Heart left ventricle (tissue), 16 donors: ENCODE measurements around the gene NXN. TPM values are rescaled to one million over a fixed set of nuclear protein-coding genes. Genes with fewer than 3 reads are reported as not detected.
"Not testable (repeated sequence)": the region's sequence is repeated elsewhere in the genome, so short reads cannot be mapped to it uniquely, and the experiment has no call there.

Experiments used
- ATAC-seq, 4 donors: fragments of 200-7000 bp; cut with Tn5 transposase; one replicate each; pipeline ENCODE4 v1.9.1; 2020 to 2022; ENCODE audit warnings: moderate library complexity in 4 of 4, mild to moderate bottlenecking in 3 of 4, moderate number of reproducible peaks in 1 of 4
- DNase-seq, 5 donors: peaks; one replicate each; pipeline ENCODE4 v3.0.0-alpha.2; 2020
- H3K27ac ChIP-seq, 12 donors: fragments of 200-600 bp; sonication (generic) in 4 of 12; one replicate each; pipeline versions ENCODE4 v1.5.0 to v1.8.0; 2016 to 2022; ENCODE audit warnings: mild to moderate bottlenecking in 2 of 12
- H3K27me3 ChIP-seq, 9 donors: fragments of 200-600 bp; sonication (generic) in 2 of 9; one replicate each; pipeline versions ENCODE4 v1.5.1 to v1.8.0; 2016 to 2022; ENCODE audit warnings: mild to moderate bottlenecking in 3 of 9
- H3K36me3 ChIP-seq, 9 donors: fragments of 200-600 bp; sonication (generic) in 2 of 9; one replicate each; pipeline versions ENCODE4 v1.5.0 to v1.8.0; 2018 to 2022; ENCODE audit warnings: mild to moderate bottlenecking in 2 of 9
- H3K4me1 ChIP-seq, 12 donors: fragments of 200-600 bp; sonication (generic) in 4 of 12; one replicate each; pipeline versions ENCODE4 v1.5.0 to v1.8.0; 2016 to 2022; ENCODE audit warnings: mild to moderate bottlenecking in 3 of 12
- H3K4me3 ChIP-seq, 12 donors: fragments of 200-600 bp; sonication (generic) in 4 of 12; one replicate each; pipeline versions ENCODE4 v1.5.0 to v1.8.0; 2017 to 2022; ENCODE audit warnings: mild to moderate bottlenecking in 9 of 12, moderate library complexity in 4 of 12
- H3K9me3 ChIP-seq, 12 donors: fragments of 200-600 bp; sonication (generic) in 4 of 12; one replicate each; pipeline versions ENCODE4 v1.5.0 to v1.8.0; 2016 to 2022; ENCODE audit warnings: mild to moderate bottlenecking in 1 of 12
- POLR2A ChIP-seq, 2 donors: fragments of 450-650 bp; IDR thresholded peaks; one replicate each; pipeline ENCODE4 v1.6.1; 2017; ENCODE audit warnings: antibody characterized with exemption in 2 of 2, mild to moderate bottlenecking in 2 of 2, moderate library complexity in 2 of 2
- WGBS, 4 donors: extraction: QIAGEN DNeasy Blood & Tissue Kit in 2 of 4; methylation state at CpG; one replicate each; pipeline versions ENCODE4 v1.1.5 to v1.1.7; 2013 to 2018; 5-methylcytosine and 5-hydroxymethylcytosine counted together
- intact Hi-C, 10 donors: fragments of 100-400 bp; cut with DNase I; formaldehyde crosslinking; loops; one replicate each; pipeline versions ENCODE4 v1.11.1 to v1.14.2; 2022
- polyA plus RNA-seq, 2 donors: library from polyadenylated mRNA; stranded (reverse); fragments of 200-250 nt; gene quantifications; one replicate each; pipeline ENCODE4 v1.2.3, GENCODE V29; 2013
- total RNA-seq, 9 donors: library from RNA; depleted of rRNA in 2 of 9; stranded (reverse); fragments of >200 nt in 2 of 9; fragmentation: NEBNext Ultra II Directional in 3 of 9; extraction: Animal tissue kit (Norgen Biotek cat#: 25700) in 3 of 9; gene quantifications; one replicate each; pipeline versions ENCODE4 v1.1.0 to v1.2.4, GENCODE V29; 2016 to 2023
- TF ChIP-seq, protein P1 (sequence below), 12 donors: fragments of 200-600 bp; sonication (generic) in 4 of 12; IDR thresholded peaks; one replicate each; pipeline versions ENCODE4 v1.5.0 to v1.8.0; 2018 to 2022; ENCODE audit warnings: antibody characterized with exemption in 12 of 12, mild to moderate bottlenecking in 5 of 12
- donor health status: ischemic (EF 13 %, LVEDD 7.1; RV severe dilation, severe dysfunction).
- donor health status: healthy with polysubstance abuse.
- donor health status: DM: no; HTN: yes; CAD: no.
- donor health status: DM: no; HTN: no; CAD: no.
- donor health status: ischemic (EF 25% LVEDD 6.9; RV normal size, moderate dysfunction).
- donor health status: ischemic (EF 25% LVEDD 5.7; RV mildly dilated, moderate dysfunction).
- donor health status: healthy.
- donor health status: DM: yes; HTN: yes; CAD: no.
- donor health status: ischemic (EF 35%, LVEDD 5.7; RV mildly dilated, moderate dysfunction).
- donor health status: nonischemic (EF 11% LVEDD 7.7; RV severe dilation, severe dysfunction).
- donor health status: DM: yes; HTN: yes; CAD: no.
- donor health status: PGD.
- donor health status: ischemic (EF 29% LVEDD 5.4; RV normal size, mild dysfunction).
- donor health status: nonischemic (EF 23%, LVEDD 6.1; RV moderate dilation, normal function).

The NXN gene
- total and polyA plus RNA-seq, 11 donors, result 8.6 to 20.3 (median 14.1) TPM

GRCh38 chr17:975371-975915 is 4.1 kb downstream of the NXN start:
- Histone ChIP-seq H3K27me3 (peaks cover 0 to 21% (median 0%) of the 10 kb centered on the region in 9 donors), H3K4me3 (no peak overlapping the region), H3K27ac (peak overlapping the region in 2 of 12 donors; percentile 7 to 95), H3K36me3 (no peaks in the 10 kb centered on the region), H3K4me1 (peaks cover 0 to 40% (median 18%) of the 10 kb centered on the region in 12 donors), H3K9me3 (no peaks in the 10 kb centered on the region)
- ATAC-seq (no peak), DNase-seq (peak in 1 of 5 donors; percentile 40)
- no peak for TF ChIP-seq POLR2A (IDR thresholded peaks at IDR 0.05)
- TF ChIP-seq, protein P1, sequence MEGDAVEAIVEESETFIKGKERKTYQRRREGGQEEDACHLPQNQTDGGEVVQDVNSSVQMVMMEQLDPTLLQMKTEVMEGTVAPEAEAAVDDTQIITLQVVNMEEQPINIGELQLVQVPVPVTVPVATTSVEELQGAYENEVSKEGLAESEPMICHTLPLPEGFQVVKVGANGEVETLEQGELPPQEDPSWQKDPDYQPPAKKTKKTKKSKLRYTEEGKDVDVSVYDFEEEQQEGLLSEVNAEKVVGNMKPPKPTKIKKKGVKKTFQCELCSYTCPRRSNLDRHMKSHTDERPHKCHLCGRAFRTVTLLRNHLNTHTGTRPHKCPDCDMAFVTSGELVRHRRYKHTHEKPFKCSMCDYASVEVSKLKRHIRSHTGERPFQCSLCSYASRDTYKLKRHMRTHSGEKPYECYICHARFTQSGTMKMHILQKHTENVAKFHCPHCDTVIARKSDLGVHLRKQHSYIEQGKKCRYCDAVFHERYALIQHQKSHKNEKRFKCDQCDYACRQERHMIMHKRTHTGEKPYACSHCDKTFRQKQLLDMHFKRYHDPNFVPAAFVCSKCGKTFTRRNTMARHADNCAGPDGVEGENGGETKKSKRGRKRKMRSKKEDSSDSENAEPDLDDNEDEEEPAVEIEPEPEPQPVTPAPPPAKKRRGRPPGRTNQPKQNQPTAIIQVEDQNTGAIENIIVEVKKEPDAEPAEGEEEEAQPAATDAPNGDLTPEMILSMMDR (IDR thresholded peaks at IDR 0.05), result no peak
- intact Hi-C loops, result loop anchor here in 9 of 10 donors (5.0 to 10.0 kb wide), 9 partner anchors 51 to 193 kb away; partner anchors contain the start of genes GLOD4 (in 1 of the 9) and MRM3 (in 1 of the 9)
- WGBS, 4 donors, result 64 to 69% (median 66%) methylated on average over 5 of the region's 5 CpGs

GRCh38 chr17:974778-975177 is 4.8 kb downstream of the NXN start:
- ATAC-seq, H3K4me3 ChIP-seq, H3K36me3 ChIP-seq, H3K9me3 ChIP-seq: not testable (repeated sequence)
- H3K27me3 ChIP-seq, result peaks cover 0 to 21% (median 0%) of the 10 kb centered on the region in 9 donors
- intact Hi-C loops, result loop anchor here in 9 of 10 donors (5.0 to 10.0 kb wide), 9 partner anchors 50 to 192 kb away; partner anchors contain the start of genes GLOD4 (in 1 of the 9) and MRM3 (in 1 of the 9)
- H3K4me1 ChIP-seq, result peaks cover 0 to 35% (median 13%) of the 10 kb centered on the region in 12 donors
- DNase-seq, result peak in 1 of 5 donors; percentile 7
- WGBS, 4 donors, result 82 to 96% (median 90%) methylated on average over 2 of the region's 2 CpGs
- peak overlapping the region in 1 of 12 donors; percentile 95 for H3K27ac ChIP-seq

DNA sequence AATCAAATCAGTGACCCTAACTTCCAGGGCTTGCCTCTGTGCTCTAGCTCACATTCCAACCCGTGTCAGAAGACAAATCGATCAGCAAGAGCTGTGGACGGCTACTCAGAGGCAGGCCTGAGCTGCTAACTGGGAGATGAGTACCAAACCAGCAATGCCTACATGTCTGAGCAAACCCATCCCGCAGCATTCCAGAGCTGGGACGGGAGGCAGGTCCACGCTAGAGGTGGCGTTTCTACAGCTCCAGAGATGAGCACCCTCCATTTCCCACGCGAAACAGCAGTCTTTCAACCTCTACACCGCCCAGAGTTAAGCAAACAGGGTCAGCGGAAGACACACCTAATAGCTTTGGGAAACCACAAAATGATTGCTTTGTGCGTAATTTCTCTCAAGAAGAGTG is 6.5 kb downstream of the NXN start:
- ATAC-seq, result no peak

DNA sequence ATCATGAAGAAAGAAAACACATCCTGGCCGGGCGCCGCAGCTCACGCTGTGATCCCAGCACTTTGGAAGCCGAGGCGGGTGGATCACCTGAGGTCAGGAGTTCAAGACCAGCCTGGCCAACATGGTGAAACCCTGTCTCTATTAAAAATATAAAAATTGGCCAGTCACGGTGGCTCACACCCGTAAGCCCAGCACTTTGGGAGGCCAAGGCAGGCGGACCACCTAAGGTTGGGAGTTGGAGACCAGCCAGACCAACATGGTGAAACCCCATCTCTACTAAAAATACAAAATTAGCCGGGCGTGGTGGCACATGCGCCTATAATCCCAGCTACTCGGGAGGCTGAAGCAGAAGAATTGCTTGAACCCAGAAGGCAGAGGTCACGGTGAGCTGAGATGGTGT is 7.7 kb downstream of the NXN start:
- ATAC-seq, H3K4me3 ChIP-seq, H3K9me3 ChIP-seq, H3K27me3 ChIP-seq, H3K36me3 ChIP-seq: not testable (repeated sequence)
- H3K27ac ChIP-seq, result peak overlapping the region in 1 of 12 donors; percentile 95
- DNase-seq, result peak in 1 of 5 donors; percentile 26
- WGBS, 4 donors, result 94 to 97% (median 95%) methylated on average over 14 of the region's 14 CpGs
- intact Hi-C loops, result loop anchor here in 4 of 10 donors (10.0 kb wide), 4 partner anchors 47 to 117 kb away; no protein-coding TSS in a partner anchor
- peaks cover 0 to 21% (median 1%) of the 10 kb centered on the region in 12 donors for H3K4me1 ChIP-seq

More for the DNA sequence above, 6.5 kb downstream of the NXN start:
- peak overlapping the region in 1 of 12 donors; percentile 95 for H3K27ac ChIP-seq
- peak in 1 of 5 donors; percentile 13 for DNase-seq
- WGBS, 4 donors, result 88 to 89% (median 88%) methylated on average over 9 to 12 of the region's 12 CpGs
- intact Hi-C loops, result loop anchor here in 4 of 10 donors (10.0 kb wide), 4 partner anchors 48 to 118 kb away; no protein-coding TSS in a partner anchor
- peaks cover 0 to 12% (median 0%) of the 10 kb centered on the region in 9 donors for H3K27me3 ChIP-seq
- H3K36me3 ChIP-seq, result no peaks in the 10 kb centered on the region
- no peak overlapping the region for H3K4me3 ChIP-seq
- TF ChIP-seq POLR2A (IDR thresholded peaks at IDR 0.05), result no peak
- TF ChIP-seq, protein P1 (IDR thresholded peaks at IDR 0.05), result no peak
- peaks cover 0 to 32% (median 9%) of the 10 kb centered on the region in 12 donors for H3K4me1 ChIP-seq
- no peaks in the 10 kb centered on the region for H3K9me3 ChIP-seq

DNA sequence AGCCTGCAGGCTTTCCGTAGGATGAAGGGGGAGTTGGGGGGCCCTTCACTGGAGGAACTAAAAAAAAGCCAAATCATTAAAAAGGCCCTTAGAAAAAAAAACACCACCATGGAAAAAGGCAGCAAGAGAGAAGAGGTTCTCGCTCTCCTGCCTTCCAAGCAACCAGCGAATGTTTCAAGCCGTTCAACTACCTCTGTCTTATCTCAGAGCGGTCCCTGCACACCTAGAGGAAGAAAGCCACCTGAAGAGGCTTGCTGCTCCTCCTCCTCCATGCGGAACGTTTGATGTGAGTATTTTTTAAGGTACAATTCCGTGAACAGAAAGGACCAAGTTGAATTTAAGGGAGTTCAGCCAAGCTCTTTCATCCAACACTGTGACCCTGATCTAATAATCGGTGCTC is 9.2 kb downstream of the NXN start:
- Histone ChIP-seq H3K36me3 (no peaks in the 10 kb centered on the region), H3K4me1 (peaks cover 0 to 6% (median 1%) of the 10 kb centered on the region in 12 donors), H3K27me3 (no peaks in the 10 kb centered on the region), H3K9me3 (no peaks in the 10 kb centered on the region), H3K4me3 (no peak overlapping the region), H3K27ac (peak overlapping the region in 1 of 12 donors; percentile 82)
- WGBS, 4 donors, result 89 to 92% (median 90%) methylated on average over 9 of the region's 9 CpGs
- intact Hi-C loops, result loop anchor here in 4 of 10 donors (10.0 kb wide), 4 partner anchors 46 to 116 kb away; no protein-coding TSS in a partner anchor
- peak in 1 of 5 donors; percentile 12 for DNase-seq
- ATAC-seq, result no peak
- TF ChIP-seq, protein P1 (IDR thresholded peaks at IDR 0.05), result no peak
- TF ChIP-seq POLR2A (IDR thresholded peaks at IDR 0.05), result no peak
